ENCODE data around the gene CASKIN1. TPM values are rescaled to one million over a fixed set of nuclear protein-coding genes. Genes with fewer than 3 reads are reported as not detected.

CASKIN1 gene
- total RNA-seq, 1 experiment from 2014 or later, result 5.9 TPM

- intact Hi-C loops (cut with micrococcal nuclease), result no loop called here
- Histone ChIP-seq H3K4me1 (ENCODE audit: control insufficient read depth in 1 of 2, insufficient read depth in 2 of 2, low read length in 2 of 2) (peaks cover 0 to 10% of the 10 kb centered on the region in 2 experiments; a peak in 2 of 4 replicates), H3K9me2 (ENCODE audit: insufficient read depth) (no peaks in the 10 kb centered on the region), H3K27ac (ENCODE audit: low read depth, low read length) (no peak overlapping the region; the same call in 1 of the 2 replicates), H2AFZ (ENCODE audit: low read depth, low read length, poor library complexity, severe bottlenecking) (no peak overlapping the region), H3K27me3 (ENCODE audit: insufficient read depth, low read length) (no peaks in the 10 kb centered on the region), H3K4me2 (ENCODE audit: low read length) (no peak overlapping the region), H3K36me3 (ENCODE audit: control insufficient read depth in 1 of 2, insufficient read depth in 2 of 2, low read length in 2 of 2) (peaks cover 8 to 12% of the 10 kb centered on the region in 2 experiments; a peak in 3 of 4 replicates), H3K79me2 (ENCODE audit: insufficient read depth, low read length) (peaks cover 8% of the 10 kb centered on the region; the same call in 1 of the 2 replicates), H3K9me3 (ENCODE audit: control insufficient read depth in 1 of 2, insufficient read depth in 1 of 2, low read depth in 1 of 2, low read length in 2 of 2) (no peaks in the 10 kb centered on the region), H3K9ac (ENCODE audit: low read length) (no peak overlapping the region), H3K4me3 (replicated peaks in 1 of 2; ENCODE audit: low read depth in 1 of 2, low read length in 2 of 2) (no peak overlapping the region), H4K20me1 (ENCODE audit: insufficient read depth) (no peaks in the 10 kb centered on the region)
- ATAC-seq (0 out of 2 replicates have a peak, but pooled peaks have one; percentile 5), DNase-seq (ENCODE audit: low read depth, low spot score) (no peak)
- POLR2A ChIA-PET, result no interaction called here
- CTCF ChIA-PET, result no interaction called here
- RAD21 ChIA-PET (ENCODE audit: low non-redundant PET in 1 of 2, low total read pairs in 2 of 2, uncharacterized antibody in 2 of 2, unreplicated experiment in 2 of 2), result interaction anchor here in 1 of 2 experiments (0.6 kb wide), 1 partner anchor 8 kb away, joined by 4 read pairs; no protein-coding TSS in a partner anchor
- BruUV-seq (replicated peaks), result no TSS peak
- TF ChIP-seq CTCF (IDR thresholded peaks at IDR 0.05 in 2 of 3, conservative IDR thresholded peaks at IDR 0.05 in 1 of 3; ENCODE audit: borderline replicate concordance in 1 of 3, insufficient read depth in 1 of 3, low read depth in 2 of 3, low read length in 2 of 3) (0 out of 6 replicates have a peak, but pooled peaks of 1 of the 3 experiments have one; percentile 5), ZFX (IDR thresholded peaks at IDR 0.05) (0 out of 2 replicates have a peak, but pooled peaks have one; percentile 9), RAD21 (IDR thresholded peaks at IDR 0.05; ENCODE audit: low read depth) (no peak)
Measured at GRCh38 chr16:2233872-2234812, 37.7 kb upstream of the CASKIN1 start.
